Ovary (tissue), 3 donors: ENCODE measurements around the gene GUCY2F.

Source experiments
- POLR2A ChIP-seq: fragments of 450-650 bp; IDR thresholded peaks from one replicate; pipeline ENCODE4 v1.6.1; 2017; ENCODE audit warnings: antibody characterized with exemption, mild to moderate bottlenecking, moderate library complexity
- TF ChIP-seq, protein P1 (sequence below), 3 donors: fragments of 450-650 bp in 2 of 3; fragments of 200-600 bp in 1 of 3; IDR thresholded peaks; one replicate each; pipeline versions ENCODE4 v1.5.1 to v1.8.0; 2016 to 2022; ENCODE audit warnings: antibody characterized with exemption in 3 of 3, mild to moderate bottlenecking in 1 of 3
- donor health status: DM: no; HTN: no; CAD: no.

DNA sequence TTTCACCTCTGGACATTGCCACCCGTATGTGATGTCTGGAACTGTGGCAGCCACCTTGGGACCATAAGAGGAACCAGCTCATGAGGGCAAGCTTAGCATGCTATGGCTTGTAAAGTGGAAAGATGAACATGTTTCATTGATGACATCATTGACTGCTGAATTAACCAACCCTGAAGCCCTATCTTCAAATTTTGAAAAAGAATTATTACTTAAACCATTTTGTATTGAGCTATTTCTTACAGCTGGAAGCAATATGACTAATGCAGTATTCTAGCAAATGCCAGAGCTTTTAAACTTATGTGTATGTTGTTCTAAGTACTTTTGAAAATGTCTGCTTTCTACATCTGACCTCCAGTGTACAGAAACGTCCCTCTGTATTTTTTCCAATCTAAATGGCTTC lies 18.1 kb downstream of the GUCY2F start:
- TF ChIP-seq, protein P1, sequence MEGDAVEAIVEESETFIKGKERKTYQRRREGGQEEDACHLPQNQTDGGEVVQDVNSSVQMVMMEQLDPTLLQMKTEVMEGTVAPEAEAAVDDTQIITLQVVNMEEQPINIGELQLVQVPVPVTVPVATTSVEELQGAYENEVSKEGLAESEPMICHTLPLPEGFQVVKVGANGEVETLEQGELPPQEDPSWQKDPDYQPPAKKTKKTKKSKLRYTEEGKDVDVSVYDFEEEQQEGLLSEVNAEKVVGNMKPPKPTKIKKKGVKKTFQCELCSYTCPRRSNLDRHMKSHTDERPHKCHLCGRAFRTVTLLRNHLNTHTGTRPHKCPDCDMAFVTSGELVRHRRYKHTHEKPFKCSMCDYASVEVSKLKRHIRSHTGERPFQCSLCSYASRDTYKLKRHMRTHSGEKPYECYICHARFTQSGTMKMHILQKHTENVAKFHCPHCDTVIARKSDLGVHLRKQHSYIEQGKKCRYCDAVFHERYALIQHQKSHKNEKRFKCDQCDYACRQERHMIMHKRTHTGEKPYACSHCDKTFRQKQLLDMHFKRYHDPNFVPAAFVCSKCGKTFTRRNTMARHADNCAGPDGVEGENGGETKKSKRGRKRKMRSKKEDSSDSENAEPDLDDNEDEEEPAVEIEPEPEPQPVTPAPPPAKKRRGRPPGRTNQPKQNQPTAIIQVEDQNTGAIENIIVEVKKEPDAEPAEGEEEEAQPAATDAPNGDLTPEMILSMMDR (IDR thresholded peaks at IDR 0.05): no peak
- TF ChIP-seq POLR2A: no peak
